ENCODE results near the gene CLCN2.

Gene CLCN2

GRCh38 chr3:184384856-184385422 is 23.5 kb upstream of the CLCN2 start:
- ATAC-seq (no peak), DNase-seq (no peak)
- Mint-ChIP-seq H3K4me1 (peaks cover 2% of the 10 kb centered on the region), H3K27ac (no peak overlapping the region), H3K4me3 (no peak overlapping the region), H3K36me3 (ENCODE audit: low read depth) (no peaks in the 10 kb centered on the region), H3K27me3 (peaks cover 39% of the 10 kb centered on the region), H3K9me3 (no peaks in the 10 kb centered on the region)

GRCh38 chr3:184384342-184384741 is 22.9 kb upstream of the CLCN2 start:
- DNase-seq (no peak), ATAC-seq (no peak)
- no peaks in the 10 kb centered on the region for H3K9me3 Mint-ChIP-seq
- peaks cover 38% of the 10 kb centered on the region for H3K27me3 Mint-ChIP-seq
- no peak overlapping the region for H3K4me3 Mint-ChIP-seq
- H3K27ac Mint-ChIP-seq, result no peak overlapping the region
- H3K4me1 Mint-ChIP-seq, result peaks cover 2% of the 10 kb centered on the region
- no peaks in the 10 kb centered on the region for H3K36me3 Mint-ChIP-seq (ENCODE audit: low read depth)

- ATAC-seq (no peak), DNase-seq (no peak)
- Mint-ChIP-seq H3K4me3 (no peak overlapping the region), H3K9me3 (no peaks in the 10 kb centered on the region), H3K4me1 (peaks cover 4% of the 10 kb centered on the region), H3K36me3 (ENCODE audit: low read depth) (no peaks in the 10 kb centered on the region), H3K27me3 (peaks cover 45% of the 10 kb centered on the region), H3K27ac (no peak overlapping the region)
These were observed 21.8 kb upstream of the CLCN2 start for GRCh38 chr3:184383033-184383740.

- Mint-ChIP-seq H3K27ac (no peak overlapping the region), H3K36me3 (ENCODE audit: low read depth) (no peaks in the 10 kb centered on the region), H3K4me1 (peaks cover 6% of the 10 kb centered on the region), H3K27me3 (peaks cover 49% of the 10 kb centered on the region), H3K9me3 (no peaks in the 10 kb centered on the region), H3K4me3 (no peak overlapping the region)
- DNase-seq (no peak), ATAC-seq (no peak)
These were observed 21.1 kb upstream of the CLCN2 start for GRCh38 chr3:184382326-184383032.

GRCh38 chr3:184381261-184382224 is 20.1 kb upstream of the CLCN2 start:
- DNase-seq, result no peak
- no peaks in the 10 kb centered on the region for H3K36me3 Mint-ChIP-seq (ENCODE audit: low read depth)
- H3K4me1 Mint-ChIP-seq, result peaks cover 6% of the 10 kb centered on the region
- no peak for ATAC-seq
- no peaks in the 10 kb centered on the region for H3K9me3 Mint-ChIP-seq
- peaks cover 54% of the 10 kb centered on the region for H3K27me3 Mint-ChIP-seq
- no peak overlapping the region for H3K27ac Mint-ChIP-seq
- H3K4me3 Mint-ChIP-seq, result no peak overlapping the region

GRCh38 chr3:184380627-184381260 is 19.3 kb upstream of the CLCN2 start:
- H3K4me3 Mint-ChIP-seq, result peak overlapping the region; percentile 56

GRCh38 chr3:184380185-184380626 is 18.8 kb upstream of the CLCN2 start:
- DNase-seq, result peak; percentile 29
- Mint-ChIP-seq H3K36me3 (ENCODE audit: low read depth) (no peaks in the 10 kb centered on the region), H3K9me3 (no peaks in the 10 kb centered on the region)

More at GRCh38 chr3:184380627-184381260, 19.3 kb upstream of the CLCN2 start:
- DNase-seq (no peak), ATAC-seq (no peak)
- Mint-ChIP-seq H3K36me3 (ENCODE audit: low read depth) (no peaks in the 10 kb centered on the region), H3K4me1 (peaks cover 6% of the 10 kb centered on the region), H3K9me3 (no peaks in the 10 kb centered on the region), H3K27ac (no peak overlapping the region), H3K27me3 (peaks cover 56% of the 10 kb centered on the region)

GRCh38 chr3:184379358-184380184 is 18.2 kb upstream of the CLCN2 start, which contains the start of gene CHRD:
Gene CHRD, plus strand, starts transcription at chr3:184380054. Its CDS starts 265 bp downstream, at chr3:184380319.
- no peaks in the 10 kb centered on the region for H3K36me3 Mint-ChIP-seq (ENCODE audit: low read depth)
- peaks cover 58% of the 10 kb centered on the region for H3K27me3 Mint-ChIP-seq
- DNase-seq, result no peak
- no peak within 1 kb of the TSS for H3K27ac Mint-ChIP-seq
- no peak for ATAC-seq
- H3K4me1 Mint-ChIP-seq, result peaks cover 6% of the 10 kb centered on the region
- H3K9me3 Mint-ChIP-seq, result no peaks in the 10 kb centered on the region
- H3K4me3 Mint-ChIP-seq, result peak within 1 kb of the TSS; percentile 61

More at GRCh38 chr3:184380185-184380626, 18.8 kb upstream of the CLCN2 start:
- no peak for ATAC-seq
- H3K27me3 Mint-ChIP-seq, result peaks cover 58% of the 10 kb centered on the region
- peaks cover 6% of the 10 kb centered on the region for H3K4me1 Mint-ChIP-seq
- H3K4me3 Mint-ChIP-seq, result no peak overlapping the region
- no peak overlapping the region for H3K27ac Mint-ChIP-seq

GRCh38 chr3:184378651-184379357 is 17.4 kb upstream of the CLCN2 start:
- no peak for ATAC-seq
- Mint-ChIP-seq H3K4me3 (peak overlapping the region; percentile 61), H3K9me3 (no peaks in the 10 kb centered on the region), H3K27ac (no peak overlapping the region), H3K36me3 (ENCODE audit: low read depth) (no peaks in the 10 kb centered on the region), H3K4me1 (peaks cover 6% of the 10 kb centered on the region), H3K27me3 (peaks cover 58% of the 10 kb centered on the region)
- DNase-seq, result no peak

GRCh38 chr3:184377882-184378445 is 16.6 kb upstream of the CLCN2 start, which contains the start of gene THPO:
Gene THPO, minus strand, starts transcription at chr3:184378207. Its CDS starts 1,948 bp downstream, at chr3:184376259.
- ATAC-seq, result no peak

GRCh38 chr3:184377374-184377773 is 16.0 kb upstream of the CLCN2 start:
- Mint-ChIP-seq H3K4me1 (peaks cover 6% of the 10 kb centered on the region), H3K4me3 (no peak overlapping the region), H3K9me3 (no peaks in the 10 kb centered on the region), H3K27ac (no peak overlapping the region), H3K36me3 (ENCODE audit: low read depth) (no peaks in the 10 kb centered on the region), H3K27me3 (peaks cover 50% of the 10 kb centered on the region)
- DNase-seq (no peak), ATAC-seq (no peak)

More at GRCh38 chr3:184377882-184378445, 16.6 kb upstream of the CLCN2 start, which contains the start of gene THPO:
- Mint-ChIP-seq H3K27me3 (peaks cover 56% of the 10 kb centered on the region), H3K9me3 (no peaks in the 10 kb centered on the region), H3K36me3 (ENCODE audit: low read depth) (no peaks in the 10 kb centered on the region), H3K27ac (no peak within 1 kb of the TSS), H3K4me3 (no peak within 1 kb of the TSS), H3K4me1 (peaks cover 6% of the 10 kb centered on the region)
- DNase-seq, result no peak

- DNase-seq (no peak), ATAC-seq (no peak)
- Mint-ChIP-seq H3K4me1 (peaks cover 9% of the 10 kb centered on the region), H3K27ac (no peak overlapping the region), H3K36me3 (ENCODE audit: low read depth) (no peaks in the 10 kb centered on the region), H3K9me3 (no peaks in the 10 kb centered on the region), H3K4me3 (no peak overlapping the region), H3K27me3 (peaks cover 37% of the 10 kb centered on the region)
These were observed 14.5 kb upstream of the CLCN2 start for GRCh38 chr3:184375747-184376461.

Measured in activated naive CD8-positive, alpha-beta T cell treated with anti-CD3 and anti-CD28 coated beads, Interleukin-2, amount 50 U/mL, for 24 hours (primary cell).